IPS DF 4.7 (cell line): ENCODE measurements around the gene CSF2.
"Not testable (repeated sequence)": the region's sequence is repeated elsewhere in the genome, so short reads cannot be mapped to it uniquely, and the experiment has no call there.

Experiments used
- DNase-seq: peaks from one replicate; pipeline ENCODE4 v3.0.0-alpha.2; 2013; ENCODE audit warnings: low spot score; ENCODE audit errors: extremely low read depth

The CSF2 gene

GRCh38 chr5:132105688-132106087 lies 32.1 kb downstream of the CSF2 start:
- no peak for DNase-seq

GRCh38 chr5:132108495-132108894 lies 34.9 kb downstream of the CSF2 start:
- DNase-seq: not testable (repeated sequence)

GRCh38 chr5:132108957-132109356 lies 35.4 kb downstream of the CSF2 start:
- DNase-seq: not testable (repeated sequence)

DNA sequence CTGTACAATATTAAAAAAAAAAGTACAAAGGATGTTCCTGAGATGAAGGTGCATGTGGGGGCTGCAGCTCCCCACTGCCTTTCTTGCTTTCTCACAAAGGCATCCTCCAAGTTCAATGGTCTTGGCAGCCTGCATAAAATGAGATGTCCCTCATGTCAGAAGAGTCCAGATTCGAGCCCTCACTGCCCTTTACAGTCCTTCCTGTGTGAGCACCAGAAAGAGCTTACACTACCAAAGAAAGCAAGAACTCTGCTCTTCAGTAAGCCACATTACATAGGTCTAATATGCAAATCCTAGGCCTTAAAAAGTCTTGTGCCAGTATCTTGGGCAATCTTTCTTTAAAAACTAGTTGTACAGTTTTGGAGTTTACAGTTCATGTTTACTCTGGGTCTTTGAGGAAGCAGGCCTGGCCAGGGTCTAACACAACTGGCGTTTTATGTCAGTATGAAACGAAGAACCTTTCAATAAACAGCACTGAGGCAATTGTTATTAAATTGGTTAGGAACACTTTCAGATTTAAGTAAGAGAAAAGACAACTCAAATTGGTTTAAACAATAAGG lies 36.0 kb downstream of the CSF2 start:
- no peak for DNase-seq

DNA sequence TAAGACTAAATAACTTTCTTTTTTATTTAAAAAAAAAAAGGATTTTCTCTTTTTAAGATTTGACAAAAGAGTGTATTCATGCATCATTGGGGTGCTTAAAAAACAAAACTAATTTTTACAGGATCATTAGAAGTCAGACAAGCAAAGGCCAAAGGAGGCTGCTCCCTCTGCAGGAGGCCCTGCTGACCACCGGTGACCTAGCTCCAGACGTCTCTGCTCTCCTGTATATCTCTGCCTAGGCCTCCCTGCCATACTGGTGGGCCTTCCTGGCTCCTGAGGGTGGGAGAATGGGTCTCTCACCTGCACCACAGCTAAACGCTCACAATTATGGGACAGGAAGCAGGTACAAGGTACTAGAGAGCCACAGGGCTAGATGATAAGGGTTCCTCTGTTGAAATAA lies 36.6 kb downstream of the CSF2 start:
- no peak for DNase-seq

- DNase-seq: no peak
Observed at GRCh38 chr5:132110930-132111329, 37.3 kb downstream of the CSF2 start.

- no peak for DNase-seq
Observed at GRCh38 chr5:132112111-132112510, 38.5 kb downstream of the CSF2 start.

DNA sequence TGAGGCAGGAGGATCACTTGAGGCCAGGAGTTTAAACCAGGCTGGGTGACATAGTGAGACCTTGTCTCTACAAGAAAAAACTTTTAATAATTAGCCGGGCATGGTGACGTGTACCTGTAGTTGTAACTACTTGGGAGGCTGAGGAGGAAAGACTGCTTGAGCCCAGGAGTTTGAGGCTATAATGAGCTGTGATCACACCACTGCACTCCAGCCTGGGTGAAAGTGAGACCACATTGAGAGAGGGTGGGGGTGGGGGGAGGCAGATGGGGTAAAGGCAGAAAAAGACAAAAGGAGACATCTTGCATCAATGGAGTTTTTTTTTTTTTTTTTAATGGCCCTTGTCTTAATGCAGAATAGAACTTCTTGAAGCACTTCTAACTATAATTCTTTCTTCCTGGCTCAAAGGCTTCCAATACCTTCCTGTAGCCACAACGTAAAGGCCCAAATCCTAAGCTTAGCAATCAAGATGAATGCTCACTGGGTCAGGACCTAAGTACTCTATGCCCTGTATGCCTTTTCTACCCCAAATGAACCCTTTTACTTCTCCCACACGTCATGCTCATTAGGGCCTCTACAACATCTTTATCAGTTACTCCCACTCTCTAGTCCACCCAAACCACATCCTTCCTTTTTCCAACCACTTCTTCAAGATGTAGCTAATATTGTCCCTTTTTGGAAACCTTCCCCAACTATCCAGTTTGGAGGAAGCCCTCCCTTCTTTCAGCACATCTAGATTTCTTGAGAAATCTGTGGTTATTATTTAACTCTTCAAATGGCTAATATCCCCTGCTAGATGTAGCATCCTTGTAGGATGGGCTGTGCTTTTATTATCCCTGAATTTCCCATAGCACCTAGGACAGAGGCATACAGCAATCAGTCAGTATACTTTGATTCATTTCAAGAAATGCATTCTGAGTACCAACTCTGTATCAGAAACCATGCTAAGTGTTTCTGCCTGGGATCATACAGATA lies 40.8 kb downstream of the CSF2 start:
- no peak for DNase-seq

DNA sequence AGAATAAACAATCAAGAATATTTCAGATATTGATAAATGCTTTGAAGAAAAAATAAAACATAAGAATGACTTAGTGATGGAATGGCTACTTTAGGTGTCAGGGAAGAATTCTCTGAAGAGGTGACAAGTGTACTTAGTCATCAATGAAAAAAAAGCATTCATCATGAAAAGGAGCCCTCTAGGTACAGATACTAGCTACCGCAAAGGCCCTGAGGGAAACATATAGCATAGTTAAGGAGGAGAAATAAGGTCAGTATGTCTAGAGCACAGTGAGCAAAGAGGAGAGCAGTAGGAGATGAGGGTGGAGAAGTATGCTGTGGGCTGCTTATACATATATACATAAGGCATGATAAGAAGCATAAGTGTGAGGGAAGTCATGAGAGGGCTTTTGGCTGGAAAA lies 41.8 kb downstream of the CSF2 start:
- DNase-seq: no peak

DNA sequence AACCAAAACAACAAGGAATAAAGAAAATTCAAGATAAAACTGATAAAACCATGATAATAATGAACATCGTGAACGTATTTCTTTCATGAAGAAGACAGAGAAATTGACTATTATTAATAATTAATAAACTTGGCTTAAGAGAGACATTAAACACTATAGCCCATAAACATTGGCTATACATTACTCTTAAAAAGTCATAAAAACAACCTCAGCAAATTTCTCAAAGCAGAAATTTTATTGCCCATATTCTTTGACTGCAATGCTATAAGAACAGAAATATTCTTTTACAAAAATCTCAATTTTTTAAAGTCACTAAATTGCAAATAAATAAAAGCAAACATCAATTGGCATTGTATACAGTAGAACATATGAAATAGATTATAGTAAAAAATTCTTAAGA lies 42.5 kb downstream of the CSF2 start:
- DNase-seq: no peak

DNA sequence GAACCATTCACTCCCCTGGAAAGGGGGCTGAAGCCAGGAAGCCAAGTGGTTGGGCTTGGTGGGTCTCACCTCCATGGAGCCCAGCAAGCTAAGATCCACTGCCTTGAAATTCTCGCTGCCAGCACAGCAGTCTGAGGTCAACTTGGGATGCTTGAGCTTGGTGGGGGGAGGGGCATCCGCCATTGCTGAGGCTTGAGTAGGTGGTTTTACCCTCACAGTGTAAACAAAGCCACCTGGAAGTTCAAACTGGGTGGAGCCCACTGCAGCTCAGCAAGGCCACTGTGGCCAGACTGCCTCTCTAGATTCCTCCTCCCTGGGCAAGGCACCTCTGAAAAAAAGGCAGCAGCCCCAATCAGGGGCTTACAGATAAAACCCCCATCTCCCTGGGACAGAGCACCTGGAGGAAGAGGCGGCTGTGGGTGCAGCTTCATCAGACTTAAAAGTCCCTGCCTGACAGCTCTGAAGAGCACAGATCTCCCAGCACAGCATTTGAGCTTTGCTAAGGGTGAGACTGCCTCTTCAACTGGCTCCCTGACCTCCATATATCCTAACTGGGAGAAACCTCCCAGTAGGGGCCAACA lies 43.4 kb downstream of the CSF2 start:
- DNase-seq: not testable (repeated sequence)

- not testable (repeated sequence) for DNase-seq
Observed at GRCh38 chr5:132120717-132121116, 47.1 kb downstream of the CSF2 start.

DNA sequence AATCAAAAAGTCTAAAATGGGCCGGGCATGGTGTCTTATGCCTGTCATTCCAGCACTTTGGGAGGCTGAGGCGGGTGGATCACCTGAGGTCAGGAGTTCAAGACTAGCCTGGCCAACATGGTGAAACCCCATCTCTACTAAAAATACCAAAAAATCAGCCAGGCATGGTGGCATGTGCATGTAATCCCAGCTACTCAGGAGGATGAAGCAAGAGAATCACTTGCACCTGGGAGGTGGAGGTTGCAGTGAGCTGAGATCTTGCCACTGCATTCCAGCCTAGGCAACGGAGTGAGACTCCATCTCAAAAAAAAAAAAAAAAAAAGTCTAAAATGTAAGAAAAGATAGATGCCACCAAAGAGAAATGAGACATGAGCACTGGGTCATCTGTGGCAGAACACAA lies 49.4 kb downstream of the CSF2 start:
- not testable (repeated sequence) for DNase-seq

- not testable (repeated sequence) for DNase-seq
Observed at GRCh38 chr5:132123578-132123977, 50.0 kb downstream of the CSF2 start.
